ENCODE results near the gene SNX33.

DNA sequence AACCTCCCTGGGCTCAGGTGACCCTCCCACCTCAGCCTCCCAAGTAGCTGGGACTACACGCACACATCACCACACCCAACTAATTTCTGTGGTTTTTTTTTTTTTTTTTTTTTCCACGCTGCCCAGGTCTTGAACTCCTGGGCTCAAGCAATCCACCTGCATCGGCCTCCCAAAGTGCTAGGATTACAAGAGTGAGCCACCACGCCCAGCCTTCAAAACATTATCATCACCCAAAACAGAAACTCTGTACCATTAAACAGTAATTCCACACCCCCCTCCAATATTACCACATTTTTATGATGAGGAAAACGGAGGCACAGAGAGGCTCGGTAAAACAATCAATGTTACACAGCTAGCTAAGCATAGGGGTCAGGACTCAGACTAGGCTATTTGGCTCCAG is 11.7 kb upstream of the SNX33 start:
- TF ChIP-seq, protein P1, sequence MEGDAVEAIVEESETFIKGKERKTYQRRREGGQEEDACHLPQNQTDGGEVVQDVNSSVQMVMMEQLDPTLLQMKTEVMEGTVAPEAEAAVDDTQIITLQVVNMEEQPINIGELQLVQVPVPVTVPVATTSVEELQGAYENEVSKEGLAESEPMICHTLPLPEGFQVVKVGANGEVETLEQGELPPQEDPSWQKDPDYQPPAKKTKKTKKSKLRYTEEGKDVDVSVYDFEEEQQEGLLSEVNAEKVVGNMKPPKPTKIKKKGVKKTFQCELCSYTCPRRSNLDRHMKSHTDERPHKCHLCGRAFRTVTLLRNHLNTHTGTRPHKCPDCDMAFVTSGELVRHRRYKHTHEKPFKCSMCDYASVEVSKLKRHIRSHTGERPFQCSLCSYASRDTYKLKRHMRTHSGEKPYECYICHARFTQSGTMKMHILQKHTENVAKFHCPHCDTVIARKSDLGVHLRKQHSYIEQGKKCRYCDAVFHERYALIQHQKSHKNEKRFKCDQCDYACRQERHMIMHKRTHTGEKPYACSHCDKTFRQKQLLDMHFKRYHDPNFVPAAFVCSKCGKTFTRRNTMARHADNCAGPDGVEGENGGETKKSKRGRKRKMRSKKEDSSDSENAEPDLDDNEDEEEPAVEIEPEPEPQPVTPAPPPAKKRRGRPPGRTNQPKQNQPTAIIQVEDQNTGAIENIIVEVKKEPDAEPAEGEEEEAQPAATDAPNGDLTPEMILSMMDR (IDR thresholded peaks at IDR 0.05), result no peak
- no peak for TF ChIP-seq POLR2A (IDR thresholded peaks at IDR 0.05)

Measured in body of pancreas (tissue), 4 donors.